Measurements from ENCODE around the gene SH3GL3. TPM values are rescaled to one million over a fixed set of nuclear protein-coding genes. Genes with fewer than 3 reads are reported as not detected.

Gene SH3GL3
- total and polyA plus RNA-seq, 2 of the 4 experiments (the other 2 are of a cell fraction) = not detected

DNA sequence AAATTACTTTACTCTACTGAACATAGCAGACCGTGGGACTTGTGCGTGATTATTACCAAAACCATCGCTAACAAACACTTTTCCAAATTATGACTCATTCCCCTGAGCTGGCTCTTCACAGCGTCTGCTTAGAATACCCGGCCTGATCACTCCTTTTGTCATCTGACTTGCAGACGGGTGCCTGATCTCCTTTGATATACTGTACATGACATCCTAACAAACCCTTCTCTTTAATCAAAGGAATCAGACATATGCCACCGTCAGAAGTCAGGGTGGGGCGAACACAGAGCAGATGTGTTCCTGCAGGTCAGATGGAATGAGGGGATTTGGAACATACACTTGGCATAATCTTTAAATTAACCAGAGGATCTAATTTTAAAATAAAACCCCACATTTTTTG lies 48.5 kb upstream of the SH3GL3 start:
- no peak overlapping the region for H2AK5ac ChIP-seq (ENCODE audit: low read depth, low read length)
- no peaks in the 10 kb centered on the region for H3K9me1 ChIP-seq (ENCODE audit: insufficient read depth, low read length)
- intact Hi-C loops (cut with micrococcal nuclease) (no loop called here), dilution Hi-C loops (cut with HindIII; ENCODE audit: low sequenced_read_pairs, unreplicated experiment) (no loop called here), in situ Hi-C loops (cut with MboI; ENCODE audit: low sequenced_read_pairs) (no loop called here)
- H4K5ac ChIP-seq (ENCODE audit: low read depth, low read length) = no peak overlapping the region
- no peaks in the 10 kb centered on the region for H3K4me1 ChIP-seq (ENCODE audit: control insufficient read depth, insufficient read depth, low read length)
- WGBS, 2 experiments (ENCODE audit: extremely low coverage in 2 of 2, insufficient read length in 1 of 2) = 15% methylated on average over 2 of the region's 8 CpGs; no CpG with 5 or more reads in 1 of the 2 experiments
- no peaks in the 10 kb centered on the region for H4K20me1 ChIP-seq (ENCODE audit: insufficient read depth, low read length)
- H3K27ac ChIP-seq (ENCODE audit: insufficient read depth, low read length) = no peak overlapping the region
- H3K4me2 ChIP-seq (ENCODE audit: low read depth, low read length) = no peak overlapping the region
- no peak overlapping the region for H3K56ac ChIP-seq (ENCODE audit: extremely low read depth, insufficient read depth, low read length)
- TF ChIP-seq MAZ (IDR thresholded peaks at IDR 0.05; ENCODE audit: borderline replicate concordance, low read depth, low read length) (no peak), CHD1 (IDR thresholded peaks at IDR 0.05; ENCODE audit: low read depth, low read length) (no peak), RCOR1 (IDR thresholded peaks at IDR 0.05; ENCODE audit: insufficient replicate concordance, low read length) (no peak), POLR2A (IDR thresholded peaks at IDR 0.05; ENCODE audit: low read depth, low read length) (no peak), FOS (IDR thresholded peaks at IDR 0.05; ENCODE audit: low read depth, low read length) (no peak), NFE2L2 (IDR thresholded peaks at IDR 0.05; ENCODE audit: low read depth, low read length) (no peak), CEBPB (IDR thresholded peaks at IDR 0.05; ENCODE audit: low read depth, low read length) (no peak), SMC3 (IDR thresholded peaks at IDR 0.05; ENCODE audit: low read depth, low read length) (no peak), MAFK (IDR thresholded peaks at IDR 0.05; ENCODE audit: low read depth, low read length) (no peak)
- TF ChIP-seq, protein P1, sequence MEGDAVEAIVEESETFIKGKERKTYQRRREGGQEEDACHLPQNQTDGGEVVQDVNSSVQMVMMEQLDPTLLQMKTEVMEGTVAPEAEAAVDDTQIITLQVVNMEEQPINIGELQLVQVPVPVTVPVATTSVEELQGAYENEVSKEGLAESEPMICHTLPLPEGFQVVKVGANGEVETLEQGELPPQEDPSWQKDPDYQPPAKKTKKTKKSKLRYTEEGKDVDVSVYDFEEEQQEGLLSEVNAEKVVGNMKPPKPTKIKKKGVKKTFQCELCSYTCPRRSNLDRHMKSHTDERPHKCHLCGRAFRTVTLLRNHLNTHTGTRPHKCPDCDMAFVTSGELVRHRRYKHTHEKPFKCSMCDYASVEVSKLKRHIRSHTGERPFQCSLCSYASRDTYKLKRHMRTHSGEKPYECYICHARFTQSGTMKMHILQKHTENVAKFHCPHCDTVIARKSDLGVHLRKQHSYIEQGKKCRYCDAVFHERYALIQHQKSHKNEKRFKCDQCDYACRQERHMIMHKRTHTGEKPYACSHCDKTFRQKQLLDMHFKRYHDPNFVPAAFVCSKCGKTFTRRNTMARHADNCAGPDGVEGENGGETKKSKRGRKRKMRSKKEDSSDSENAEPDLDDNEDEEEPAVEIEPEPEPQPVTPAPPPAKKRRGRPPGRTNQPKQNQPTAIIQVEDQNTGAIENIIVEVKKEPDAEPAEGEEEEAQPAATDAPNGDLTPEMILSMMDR (conservative IDR thresholded peaks at IDR 0.05; ENCODE audit: low read depth, low read length) = no peak
- POLR2A ChIA-PET (ENCODE audit: unreplicated experiment) = no interaction called here
- no peak overlapping the region for H3K18ac ChIP-seq (ENCODE audit: low read depth, low read length)
- no peak overlapping the region for H2BK15ac ChIP-seq (ENCODE audit: low read depth, low read length)
- H3K79me1 ChIP-seq (ENCODE audit: low read depth in 1 of 2, low read length in 2 of 2) = no peaks in the 10 kb centered on the region
- H4K91ac ChIP-seq (ENCODE audit: insufficient read depth, low read depth, low read length) = no peak overlapping the region
- H2BK120ac ChIP-seq (ENCODE audit: low read depth, low read length) = no peak overlapping the region
- no peak overlapping the region for H2BK20ac ChIP-seq (ENCODE audit: low read depth, low read length)
- no peaks in the 10 kb centered on the region for H3K9me3 ChIP-seq (ENCODE audit: control insufficient read depth, insufficient read depth, low read length)
- peak; percentile 32 for ATAC-seq (ENCODE audit: low read depth)
- H3K4ac ChIP-seq (ENCODE audit: low read depth, low read length) = no peak overlapping the region
- no peak overlapping the region for H2BK5ac ChIP-seq (ENCODE audit: low read depth, low read length, poor library complexity, severe bottlenecking)
- H2AFZ ChIP-seq (replicated peaks; ENCODE audit: low read length, poor library complexity) = no peak overlapping the region
- H4K8ac ChIP-seq (ENCODE audit: low read depth in 2 of 2, low read length in 2 of 2) = no peak overlapping the region
- H3K4me3 ChIP-seq (ENCODE audit: insufficient read depth, low read depth, low read length) = no peak overlapping the region
- no peaks in the 10 kb centered on the region for H3K36me3 ChIP-seq (ENCODE audit: control insufficient read depth, insufficient read depth, low read length)
- BruUV-seq (replicated peaks) = no TSS peak
- no peak overlapping the region for H2AK9ac ChIP-seq (replicated peaks; ENCODE audit: low read depth, low read length, poor library complexity)
- peaks cover 4% of the 10 kb centered on the region; the same call in 1 of the 2 replicates for H3K27me3 ChIP-seq (ENCODE audit: control insufficient read depth, insufficient read depth, low read length)
- H3K14ac ChIP-seq (replicated peaks; ENCODE audit: low read depth, low read length) = no peak overlapping the region
- CTCF ChIA-PET = no interaction called here
- peak; percentile 26 for DNase-seq
- no peak overlapping the region for H3K23ac ChIP-seq (ENCODE audit: low read depth, low read length)
- H3K9ac ChIP-seq (ENCODE audit: low read depth, low read length) = no peak overlapping the region
